Activated naive CD8-positive, alpha-beta T cell treated with anti-CD3 and anti-CD28 coated beads, Interleukin-2, amount 10 ng/mL, durations not matched to agents 7 days and 5 days (primary cell): Measurements from ENCODE around the gene TP53. TPM values are rescaled to one million over a fixed set of nuclear protein-coding genes. Genes with fewer than 3 reads are reported as not detected.

Source experiments
- ATAC-seq: fragments of 150-1000 bp; cut with Tn5 transposase; one replicate; pipeline ENCODE4 v1.10.0; 2021; ENCODE audit warnings: low read depth, moderate library complexity
- POLR2A ChIA-PET: fragments of 350-600 bp; sonication (Branson Sonifier 250); formaldehyde crosslinking; loops from one replicate; lab custom pipeline; 2021; ENCODE audit warnings: antibody characterized with exemption; lab: Charles Lee
- DNase-seq: peaks from one replicate; pipeline ENCODE4 v3.0.0; 2021
- H3K27ac Mint-ChIP-seq: one replicate; pipeline ENCODE4 v1.8.0; 2022; ENCODE audit warnings: mild to moderate bottlenecking, mixed read lengths
- H3K27me3 Mint-ChIP-seq: one replicate; pipeline ENCODE4 v1.8.0; 2022; ENCODE audit warnings: mild to moderate bottlenecking, moderate library complexity, mixed read lengths
- H3K36me3 Mint-ChIP-seq: one replicate; pipeline ENCODE4 v1.8.0; 2021; ENCODE audit warnings: mild to moderate bottlenecking, mixed read lengths
- H3K4me1 Mint-ChIP-seq: one replicate; pipeline ENCODE4 v1.8.0; 2021; ENCODE audit warnings: mixed read lengths
- H3K4me3 Mint-ChIP-seq: one replicate; pipeline ENCODE4 v1.8.0; 2022; ENCODE audit warnings: mild to moderate bottlenecking, moderate library complexity, mixed read lengths
- H3K9me3 Mint-ChIP-seq: one replicate; pipeline ENCODE4 v1.8.0; 2021; ENCODE audit warnings: mixed read lengths
- total RNA-seq, 2 experiments: library from RNA; stranded (reverse); gene quantifications; one replicate each; pipeline ENCODE4 v1.2.3, GENCODE V29; 2021

The TP53 gene
- total RNA-seq, 2 experiments from 2014 or later, result 128 to 131 TPM

DNA sequence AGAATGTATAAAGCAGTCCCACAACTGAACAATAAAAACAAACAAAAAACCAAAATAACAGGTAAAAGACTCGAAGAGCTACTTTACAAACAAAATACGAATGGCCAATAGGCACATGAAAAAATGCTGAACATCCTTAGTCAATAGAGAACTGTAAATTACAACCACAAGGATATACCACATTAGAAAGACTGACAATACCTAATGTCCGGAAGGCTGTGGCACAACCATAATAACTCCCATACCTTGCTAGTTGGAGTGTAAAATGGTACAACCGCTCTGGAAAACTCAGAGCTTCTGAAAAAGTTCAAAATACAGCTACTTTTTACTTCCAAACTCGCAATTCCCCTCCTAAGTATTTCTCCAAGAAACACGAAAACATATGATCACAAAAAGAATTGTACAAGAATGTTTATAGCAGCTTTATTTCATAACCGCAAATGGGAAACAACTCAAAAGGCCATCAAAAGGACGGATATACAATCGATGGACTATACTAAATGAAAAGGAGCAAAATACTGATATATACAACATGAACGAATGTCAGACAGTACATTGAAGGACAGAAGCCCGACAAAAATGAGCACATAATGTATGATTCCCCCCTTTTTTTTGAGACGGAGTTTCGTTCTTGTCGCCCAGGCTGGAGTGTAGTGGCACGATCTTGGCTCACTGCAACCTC lies 2.3 kb downstream of the TP53 start:
- Mint-ChIP-seq H3K36me3 (peaks cover 8% of the 10 kb centered on the region), H3K4me1 (peaks cover 22% of the 10 kb centered on the region), H3K9me3 (no peaks in the 10 kb centered on the region), H3K27ac (peak overlapping the region; percentile 100), H3K4me3 (peak overlapping the region; percentile 99), H3K27me3 (no peaks in the 10 kb centered on the region)
- POLR2A ChIA-PET, result interaction anchor here (0.5 to 4.9 kb wide), 12 partner anchors 18 to 1044 kb away, joined by 3 to 50 read pairs (median 8); partner anchors contain the start of genes ATP1B2, CD68, DNAH2 and FXR2
- ATAC-seq (no peak), DNase-seq (no peak)

DNA sequence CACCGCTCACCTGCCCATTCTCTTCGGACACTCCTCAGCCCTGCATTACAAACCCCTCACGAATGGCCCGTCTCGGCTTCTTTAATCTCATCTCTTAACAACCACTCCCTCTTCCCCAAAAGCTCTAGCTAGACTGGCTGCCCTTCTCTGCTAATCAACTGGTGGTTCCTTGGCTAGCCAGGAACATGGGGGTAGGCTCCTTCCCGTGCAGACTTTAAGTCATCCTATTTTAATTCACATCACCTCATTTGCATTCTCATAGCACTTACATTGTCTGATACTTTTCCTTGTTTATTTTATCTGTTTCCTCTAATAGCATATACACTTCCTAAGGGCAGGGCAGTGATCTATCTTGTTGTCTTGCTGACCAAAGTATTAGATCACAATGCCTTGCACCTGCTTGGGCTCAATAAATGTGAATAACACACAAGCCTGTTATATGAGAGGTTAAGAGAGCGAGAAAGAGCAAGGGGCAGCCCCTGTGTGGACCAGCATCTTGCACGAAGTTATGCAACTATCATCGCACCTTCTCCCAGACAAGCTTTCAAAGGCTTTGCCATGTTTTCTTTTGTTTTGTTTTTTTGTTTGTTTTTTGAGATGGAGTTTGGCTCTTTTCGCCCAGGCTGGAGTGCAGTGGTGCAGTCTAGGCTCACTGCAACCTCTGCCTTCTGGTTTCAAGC lies 9.8 kb downstream of the TP53 start:
- H3K27ac Mint-ChIP-seq, result no peak overlapping the region
- H3K27me3 Mint-ChIP-seq, result no peaks in the 10 kb centered on the region
- POLR2A ChIA-PET, result no interaction called here
- H3K9me3 Mint-ChIP-seq, result peaks cover 9% of the 10 kb centered on the region
- ATAC-seq (no peak), DNase-seq (no peak)
- H3K4me3 Mint-ChIP-seq, result no peak overlapping the region
- peaks cover 35% of the 10 kb centered on the region for H3K36me3 Mint-ChIP-seq
- H3K4me1 Mint-ChIP-seq, result peaks cover 3% of the 10 kb centered on the region

DNA sequence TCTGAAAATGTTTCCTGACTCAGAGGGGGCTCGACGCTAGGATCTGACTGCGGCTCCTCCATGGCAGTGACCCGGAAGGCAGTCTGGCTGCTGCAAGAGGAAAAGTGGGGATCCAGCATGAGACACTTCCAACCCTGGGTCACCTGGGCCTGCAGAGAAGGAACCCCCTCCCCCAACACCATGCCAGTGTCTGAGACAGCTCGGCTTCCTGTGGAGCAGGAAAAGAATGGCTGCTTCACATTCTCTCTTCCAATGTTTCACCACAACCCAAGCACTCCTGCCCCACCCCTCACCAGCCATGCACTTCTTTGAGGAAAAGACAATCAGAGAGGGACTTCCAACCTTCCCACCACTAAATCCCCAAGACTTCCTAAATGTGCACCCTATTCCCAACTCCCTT lies 10.8 kb downstream of the TP53 start:
- Mint-ChIP-seq H3K9me3 (peaks cover 9% of the 10 kb centered on the region), H3K27me3 (no peaks in the 10 kb centered on the region), H3K4me1 (peaks cover 3% of the 10 kb centered on the region), H3K4me3 (no peak overlapping the region), H3K36me3 (peaks cover 38% of the 10 kb centered on the region), H3K27ac (no peak overlapping the region)
- ATAC-seq (no peak), DNase-seq (no peak)
- POLR2A ChIA-PET, result interaction anchor here (0.5 kb wide), 1 partner anchor 9 kb away, joined by 5 read pairs; no protein-coding TSS in a partner anchor

DNA sequence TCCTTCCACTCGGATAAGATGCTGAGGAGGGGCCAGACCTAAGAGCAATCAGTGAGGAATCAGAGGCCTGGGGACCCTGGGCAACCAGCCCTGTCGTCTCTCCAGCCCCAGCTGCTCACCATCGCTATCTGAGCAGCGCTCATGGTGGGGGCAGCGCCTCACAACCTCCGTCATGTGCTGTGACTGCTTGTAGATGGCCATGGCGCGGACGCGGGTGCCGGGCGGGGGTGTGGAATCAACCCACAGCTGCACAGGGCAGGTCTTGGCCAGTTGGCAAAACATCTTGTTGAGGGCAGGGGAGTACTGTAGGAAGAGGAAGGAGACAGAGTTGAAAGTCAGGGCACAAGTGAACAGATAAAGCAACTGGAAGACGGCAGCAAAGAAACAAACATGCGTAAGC lies 12.4 kb downstream of the TP53 start:
- Mint-ChIP-seq H3K9me3 (peaks cover 9% of the 10 kb centered on the region), H3K4me3 (no peak overlapping the region), H3K27me3 (no peaks in the 10 kb centered on the region), H3K36me3 (peaks cover 39% of the 10 kb centered on the region), H3K27ac (no peak overlapping the region), H3K4me1 (peaks cover 3% of the 10 kb centered on the region)
- POLR2A ChIA-PET, result no interaction called here
- DNase-seq (no peak), ATAC-seq (no peak)

DNA sequence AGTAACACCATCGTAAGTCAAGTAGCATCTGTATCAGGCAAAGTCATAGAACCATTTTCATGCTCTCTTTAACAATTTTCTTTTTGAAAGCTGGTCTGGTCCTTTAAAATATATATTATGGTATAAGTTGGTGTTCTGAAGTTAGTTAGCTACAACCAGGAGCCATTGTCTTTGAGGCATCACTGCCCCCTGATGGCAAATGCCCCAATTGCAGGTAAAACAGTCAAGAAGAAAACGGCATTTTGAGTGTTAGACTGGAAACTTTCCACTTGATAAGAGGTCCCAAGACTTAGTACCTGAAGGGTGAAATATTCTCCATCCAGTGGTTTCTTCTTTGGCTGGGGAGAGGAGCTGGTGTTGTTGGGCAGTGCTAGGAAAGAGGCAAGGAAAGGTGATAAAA lies 14.1 kb downstream of the TP53 start:
- Mint-ChIP-seq H3K27me3 (no peaks in the 10 kb centered on the region), H3K4me1 (peaks cover 3% of the 10 kb centered on the region), H3K27ac (no peak overlapping the region), H3K9me3 (peaks cover 9% of the 10 kb centered on the region), H3K36me3 (peaks cover 41% of the 10 kb centered on the region), H3K4me3 (no peak overlapping the region)
- POLR2A ChIA-PET, result interaction anchor here (0.6 to 1.3 kb wide), 3 partner anchors 9 to 41 kb away, joined by 3 to 11 read pairs (median 5); no protein-coding TSS in a partner anchor
- DNase-seq, result no peak
- ATAC-seq, result no peak

DNA sequence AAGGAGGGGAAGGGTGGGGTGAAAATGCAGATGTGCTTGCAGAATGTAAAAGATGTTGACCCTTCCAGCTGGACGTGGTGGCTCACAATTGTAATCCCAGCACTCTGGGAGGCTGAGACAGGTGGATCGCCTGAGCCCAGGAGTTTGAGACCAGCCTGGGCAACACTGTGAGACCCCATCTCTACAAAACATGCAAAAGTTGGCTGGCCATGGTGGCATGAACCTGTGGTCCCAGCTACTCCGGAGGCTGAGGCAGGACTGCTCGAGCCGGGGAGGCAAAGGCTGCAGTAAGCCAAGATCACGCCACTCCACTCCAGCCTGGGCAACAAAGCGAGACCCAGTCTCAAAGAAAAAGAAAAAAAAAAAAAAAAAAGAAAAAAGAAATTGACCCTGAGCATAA lies 18.8 kb downstream of the TP53 start:
- POLR2A ChIA-PET, result interaction anchor here (1.5 kb wide), 1 partner anchor 14 kb away, joined by 3 read pairs; no protein-coding TSS in a partner anchor
- H3K9me3 Mint-ChIP-seq, result peaks cover 3% of the 10 kb centered on the region
- peaks cover 17% of the 10 kb centered on the region for H3K36me3 Mint-ChIP-seq
- ATAC-seq (no peak), DNase-seq (no peak)
- H3K4me1 Mint-ChIP-seq, result no peaks in the 10 kb centered on the region
- no peak overlapping the region for H3K27ac Mint-ChIP-seq
- no peaks in the 10 kb centered on the region for H3K27me3 Mint-ChIP-seq
- no peak overlapping the region for H3K4me3 Mint-ChIP-seq

DNA sequence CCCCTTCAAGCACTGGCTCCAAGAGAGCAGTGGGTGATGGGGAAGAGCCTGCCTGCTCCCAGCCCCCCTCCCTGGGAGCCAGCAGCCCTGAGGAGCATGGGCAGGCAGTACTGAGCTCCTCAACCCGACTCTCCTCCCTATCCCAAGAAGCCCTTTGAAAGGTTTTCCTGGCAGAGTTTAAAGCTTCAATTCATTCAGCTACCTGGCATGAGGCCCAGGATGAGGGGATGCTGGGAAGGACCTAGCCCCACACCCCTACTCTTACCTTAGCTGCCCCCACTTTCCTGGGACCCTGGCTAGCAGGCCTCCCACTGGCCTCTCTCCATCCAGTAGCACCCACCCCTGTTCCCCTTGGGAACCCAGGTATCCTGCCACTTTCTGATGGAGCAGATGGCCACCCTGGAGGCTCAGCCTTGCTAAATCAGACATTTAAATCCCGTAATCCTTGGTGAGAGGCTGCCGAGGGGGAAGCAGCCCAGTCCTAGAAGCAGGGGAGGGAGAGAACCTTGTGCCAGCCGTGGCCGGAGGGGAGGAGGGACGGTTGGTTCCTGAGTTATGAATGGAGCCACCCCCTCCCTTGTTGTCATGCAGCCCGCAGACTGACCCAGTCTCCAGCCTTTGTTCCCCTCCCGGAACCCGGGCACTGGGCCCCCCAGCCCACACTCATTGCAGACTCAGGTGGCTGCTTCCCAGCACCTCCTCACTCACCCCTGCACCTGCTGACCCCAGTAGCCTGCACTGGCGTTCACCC lies 19.5 kb downstream of the TP53 start:
- POLR2A ChIA-PET, result interaction anchor here (1.5 kb wide), 1 partner anchor 13 kb away, joined by 3 read pairs; no protein-coding TSS in a partner anchor
- ATAC-seq (no peak), DNase-seq (no peak)
- no peak overlapping the region for H3K27ac Mint-ChIP-seq
- no peaks in the 10 kb centered on the region for H3K27me3 Mint-ChIP-seq
- no peak overlapping the region for H3K4me3 Mint-ChIP-seq
- H3K9me3 Mint-ChIP-seq, result no peaks in the 10 kb centered on the region
- H3K4me1 Mint-ChIP-seq, result no peaks in the 10 kb centered on the region
- H3K36me3 Mint-ChIP-seq, result peaks cover 12% of the 10 kb centered on the region

DNA sequence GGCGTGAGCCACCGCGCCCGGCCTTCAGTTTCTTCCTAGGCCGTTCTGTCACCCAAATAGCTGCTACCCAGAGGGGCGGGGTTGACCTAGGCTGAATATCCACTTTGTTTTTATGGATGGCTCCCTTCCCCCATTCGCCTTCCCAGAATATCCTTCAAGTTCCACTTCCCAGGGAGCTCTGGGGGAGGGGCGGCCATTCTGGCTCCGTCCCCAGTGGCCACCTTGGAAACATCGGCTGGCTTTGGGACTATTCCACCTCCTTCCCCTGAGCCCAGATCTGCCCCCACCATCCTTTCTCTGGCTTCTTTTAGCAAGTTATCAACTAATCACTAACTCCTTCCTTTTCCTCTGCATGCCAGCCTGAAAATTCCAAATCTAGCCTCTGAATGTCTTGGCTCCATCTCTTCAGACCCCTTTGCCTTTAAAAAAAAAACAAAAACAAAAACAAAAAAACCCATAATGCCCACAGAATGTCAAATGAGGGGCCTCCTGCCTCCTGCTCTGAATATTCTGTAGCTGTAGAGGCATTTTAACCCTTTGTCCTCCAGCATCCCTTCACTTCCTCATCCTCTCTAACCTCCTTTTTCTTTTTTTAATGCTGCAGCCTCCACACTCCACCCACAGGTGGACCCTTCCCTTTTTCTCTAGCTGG lies 30.2 kb downstream of the TP53 start:
- ATAC-seq, result no peak
- no peak overlapping the region for H3K4me3 Mint-ChIP-seq
- no peaks in the 10 kb centered on the region for H3K36me3 Mint-ChIP-seq
- no peaks in the 10 kb centered on the region for H3K9me3 Mint-ChIP-seq
- no peak overlapping the region for H3K27ac Mint-ChIP-seq
- peaks cover 24% of the 10 kb centered on the region for H3K27me3 Mint-ChIP-seq
- POLR2A ChIA-PET, result interaction anchor here (1.0 kb wide), 2 partner anchors 29 to 62 kb away, joined by 3 read pairs; no protein-coding TSS in a partner anchor
- DNase-seq, result no peak
- H3K4me1 Mint-ChIP-seq, result no peaks in the 10 kb centered on the region

DNA sequence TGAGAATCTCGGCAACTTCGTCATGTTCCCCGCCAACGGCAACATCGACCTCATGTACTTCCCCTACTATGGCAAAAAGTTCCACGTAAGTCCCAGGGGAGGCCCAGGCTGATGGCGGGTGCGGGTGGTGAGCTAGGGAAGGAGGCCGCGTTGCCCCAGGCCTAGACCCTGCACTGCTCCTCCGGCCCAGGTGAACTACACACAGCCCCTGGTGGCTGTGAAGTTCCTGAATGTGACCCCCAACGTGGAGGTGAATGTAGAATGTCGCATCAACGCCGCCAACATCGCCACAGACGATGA lies 31.8 kb downstream of the TP53 start:
- H3K4me1 Mint-ChIP-seq, result peaks cover 4% of the 10 kb centered on the region
- H3K36me3 Mint-ChIP-seq, result no peaks in the 10 kb centered on the region
- ATAC-seq (no peak), DNase-seq (no peak)
- H3K27me3 Mint-ChIP-seq, result peaks cover 35% of the 10 kb centered on the region
- H3K27ac Mint-ChIP-seq, result no peak overlapping the region
- H3K9me3 Mint-ChIP-seq, result no peaks in the 10 kb centered on the region
- no peak overlapping the region for H3K4me3 Mint-ChIP-seq
- POLR2A ChIA-PET, result interaction anchor here (1.2 kb wide), 1 partner anchor 12 kb away, joined by 3 read pairs; no protein-coding TSS in a partner anchor

DNA sequence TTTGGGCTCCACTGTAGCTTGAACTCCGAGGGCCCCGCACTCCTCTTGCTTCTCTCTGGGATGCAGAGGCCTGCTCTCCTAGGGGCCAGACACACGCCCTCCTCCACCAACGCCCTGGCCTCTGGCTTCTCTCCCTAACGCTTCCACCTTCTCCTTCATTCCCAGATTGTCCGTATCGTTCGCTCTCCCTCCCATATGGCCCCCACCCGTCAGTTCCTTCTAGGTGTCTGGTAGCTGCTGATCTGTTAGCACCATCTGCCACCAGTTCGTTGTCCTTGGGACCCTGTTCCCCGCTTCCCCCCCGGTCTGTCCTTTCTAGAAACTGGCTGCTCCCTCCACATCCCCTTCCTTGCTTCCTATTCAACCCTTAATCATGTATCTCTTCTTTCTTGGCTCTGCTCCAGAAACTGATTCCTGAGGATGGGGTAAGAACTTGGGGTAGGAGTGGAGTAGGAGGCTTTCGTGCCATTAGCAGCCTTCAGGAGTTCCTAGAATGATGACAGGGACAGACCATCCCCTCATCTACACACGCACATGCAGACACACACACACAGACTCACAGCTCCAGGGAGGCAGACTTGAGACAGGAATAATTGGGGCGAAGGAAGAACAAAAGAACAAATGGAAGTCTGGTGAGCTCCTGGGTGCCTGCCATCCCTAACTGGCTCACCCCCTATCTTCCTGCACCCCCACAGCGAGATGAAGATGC lies 32.3 kb downstream of the TP53 start:
- Mint-ChIP-seq H3K9me3 (no peaks in the 10 kb centered on the region), H3K4me3 (no peak overlapping the region), H3K27ac (no peak overlapping the region), H3K4me1 (peaks cover 8% of the 10 kb centered on the region), H3K27me3 (peaks cover 40% of the 10 kb centered on the region), H3K36me3 (no peaks in the 10 kb centered on the region)
- POLR2A ChIA-PET, result interaction anchor here (1.2 kb wide), 1 partner anchor 13 kb away, joined by 3 read pairs; no protein-coding TSS in a partner anchor
- no peak for DNase-seq
- ATAC-seq, result no peak

DNA sequence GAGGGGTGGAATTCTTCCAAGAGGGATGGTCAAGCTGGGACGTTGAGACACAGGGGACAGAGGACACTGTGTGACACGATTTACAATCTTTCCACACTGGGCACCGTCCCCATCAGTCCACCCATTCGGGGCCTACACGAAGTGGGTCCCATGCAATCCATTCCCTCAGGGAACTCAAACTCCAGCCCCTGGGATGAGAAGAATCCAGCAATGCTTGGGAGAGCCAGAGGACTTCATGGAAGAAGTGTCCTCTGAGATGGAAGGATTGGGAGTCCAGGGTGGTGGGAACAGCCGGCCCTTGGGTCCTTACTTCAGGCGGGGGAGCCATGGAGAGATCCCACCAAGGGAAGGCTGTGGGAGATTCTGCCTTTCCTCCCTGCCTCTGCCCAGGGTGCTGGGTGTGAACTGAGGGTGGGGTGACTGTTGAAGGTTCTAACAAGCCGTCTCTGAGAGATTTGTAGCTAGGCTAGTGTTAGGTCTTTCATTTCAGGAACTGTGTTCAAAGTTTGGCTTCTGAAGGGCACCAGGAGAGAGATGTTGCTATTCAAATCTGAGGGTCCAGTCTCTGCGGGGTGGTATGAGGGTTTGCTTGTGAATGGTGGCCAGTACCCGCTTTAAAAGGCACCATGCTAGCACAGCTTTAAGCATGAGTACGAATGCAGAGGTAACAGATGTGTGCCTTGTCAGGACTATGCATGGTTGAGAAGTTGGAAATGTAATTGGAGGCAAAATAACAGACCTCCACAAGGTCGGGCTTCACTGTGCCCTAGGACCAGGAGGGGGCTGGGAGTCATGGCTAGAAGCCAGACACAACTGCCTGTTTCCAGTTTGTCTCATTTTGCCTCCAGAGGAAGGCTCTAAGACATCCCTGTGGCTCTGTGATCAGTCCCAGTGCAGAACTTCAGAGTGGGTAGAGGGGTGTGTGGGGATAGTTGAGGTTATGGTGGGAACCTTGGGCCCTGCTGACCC lies 34.6 kb downstream of the TP53 start:
- H3K4me3 Mint-ChIP-seq, result no peak overlapping the region
- POLR2A ChIA-PET, result interaction anchor here (2.2 to 2.5 kb wide), 2 partner anchors 34 to 38 kb away, joined by 11 to 21 read pairs; partner anchors contain the start of genes FXR2 and TP53
- H3K27ac Mint-ChIP-seq, result no peak overlapping the region
- ATAC-seq, result no peak
- no peaks in the 10 kb centered on the region for H3K36me3 Mint-ChIP-seq
- H3K27me3 Mint-ChIP-seq, result peaks cover 49% of the 10 kb centered on the region
- no peak for DNase-seq
- H3K4me1 Mint-ChIP-seq, result peaks cover 11% of the 10 kb centered on the region
- H3K9me3 Mint-ChIP-seq, result no peaks in the 10 kb centered on the region
